IMR-90 (cell line): ENCODE results near the gene CEBPG. TPM values are rescaled to one million over a fixed set of nuclear protein-coding genes. Genes with fewer than 3 reads are reported as not detected.

Source experiments
- ATAC-seq: fragments of 200-7000 bp; cut with Tn5 transposase; 2 replicates; pipeline ENCODE4 v1.9.1; 2020; ENCODE audit warnings: low read depth, mild to moderate bottlenecking, moderate library complexity
- BruUV-seq: library from RNA; stranded (reverse); fragments of 400-500 nt; replicated peaks from 2 replicates; lab custom pipeline; 2021; lab: Mats Ljungman, UMichigan
- CTCF ChIA-PET: fragments of 300-600 bp; formaldehyde crosslinking; extraction: SDS; loops from one replicate; lab custom pipeline; 2021; ENCODE audit warnings: antibody characterized with exemption; lab: Yijun Ruan, JAX
- POLR2A ChIA-PET: fragments of 300-600 bp; sonication (Branson Sonifier 250); formaldehyde crosslinking; loops from one replicate; lab custom pipeline; 2022; ENCODE audit warnings: antibody characterized with exemption; ENCODE audit not compliant: unreplicated experiment; lab: Charles Lee
- DNase-seq: peaks from one replicate; pipeline ENCODE4 v3.0.0; 2013
- H2AFZ ChIP-seq: replicated peaks from 2 replicates; pipeline ENCODE3; 2013; ENCODE audit warnings: low read length, mild to moderate bottlenecking; ENCODE audit not compliant: poor library complexity
- H2AK5ac ChIP-seq: 2 replicates; pipeline ENCODE4 v1.6.1; 2013; ENCODE audit warnings: low read depth, low read length, inconsistent platforms
- H2AK9ac ChIP-seq: replicated peaks from 2 replicates; pipeline ENCODE3; 2013; ENCODE audit warnings: mild to moderate bottlenecking, low read depth, low read length, moderate library complexity; ENCODE audit not compliant: poor library complexity
- H2BK120ac ChIP-seq: 2 replicates; pipeline ENCODE4 v1.6.1; 2013; ENCODE audit warnings: low read depth, low read length, inconsistent platforms
- H2BK15ac ChIP-seq: 3 replicates; pipeline ENCODE4 v1.6.1; 2013; ENCODE audit warnings: low read depth, low read length, inconsistent platforms
- H2BK20ac ChIP-seq: 2 replicates; pipeline ENCODE4 v1.6.1; 2013; ENCODE audit warnings: low read depth, mild to moderate bottlenecking, inconsistent platforms, low read length, moderate library complexity
- H2BK5ac ChIP-seq: 2 replicates; pipeline ENCODE4 v1.6.1; 2013; ENCODE audit warnings: mild to moderate bottlenecking, low read depth, low read length, inconsistent platforms; ENCODE audit not compliant: poor library complexity, severe bottlenecking
- H3K14ac ChIP-seq: replicated peaks from 2 replicates; pipeline ENCODE4 v1.6.1; 2013; ENCODE audit warnings: low read depth, low read length, inconsistent platforms
- H3K18ac ChIP-seq: 2 replicates; pipeline ENCODE4 v1.6.1; 2013; ENCODE audit warnings: low read depth, low read length, control low read depth
- H3K23ac ChIP-seq: 2 replicates; pipeline ENCODE4 v1.6.1; 2013; ENCODE audit warnings: low read depth, low read length, inconsistent platforms
- H3K27ac ChIP-seq: 2 replicates; pipeline ENCODE4 v1.5.1; 2013; ENCODE audit warnings: mild to moderate bottlenecking, control low read depth, low read length; ENCODE audit not compliant: insufficient read depth
- H3K27me3 ChIP-seq: 2 replicates; pipeline ENCODE4 v1.6.1; 2013; ENCODE audit warnings: low read length; ENCODE audit not compliant: control insufficient read depth, insufficient read depth
- H3K36me3 ChIP-seq: 2 replicates; pipeline ENCODE4 v1.6.1; 2013; ENCODE audit warnings: low read length, mixed read lengths; ENCODE audit not compliant: control insufficient read depth, insufficient read depth
- H3K4ac ChIP-seq: 2 replicates; pipeline ENCODE4 v1.6.1; 2013; ENCODE audit warnings: low read depth, low read length, inconsistent platforms
- H3K4me1 ChIP-seq: 2 replicates; pipeline ENCODE4 v1.6.1; 2013; ENCODE audit warnings: low read length, mixed read lengths; ENCODE audit not compliant: control insufficient read depth, insufficient read depth
- H3K4me2 ChIP-seq: 2 replicates; pipeline ENCODE4 v1.6.1; 2013; ENCODE audit warnings: low read depth, mild to moderate bottlenecking, control low read depth, low read length, moderate library complexity
- H3K4me3 ChIP-seq: 2 replicates; pipeline ENCODE4 v1.5.1; 2013; ENCODE audit warnings: low read depth, mild to moderate bottlenecking, control low read depth, low read length, moderate library complexity; ENCODE audit not compliant: insufficient read depth
- H3K56ac ChIP-seq: 2 replicates; pipeline ENCODE4 v1.6.1; 2013; ENCODE audit warnings: low read length, inconsistent platforms; ENCODE audit not compliant: insufficient read depth; ENCODE audit errors: extremely low read depth
- H3K79me1 ChIP-seq, 2 experiments: 2 replicates each; pipeline ENCODE4 v1.6.1; 2013; ENCODE audit warnings: low read length in 2 of 2, inconsistent platforms in 1 of 2, low read depth in 1 of 2
- H3K9ac ChIP-seq: 2 replicates; pipeline ENCODE4 v1.6.1; 2013; ENCODE audit warnings: low read depth, low read length, control low read depth
- H3K9me1 ChIP-seq: 2 replicates; pipeline ENCODE4 v1.6.1; 2013; ENCODE audit warnings: low read length, inconsistent platforms; ENCODE audit not compliant: insufficient read depth
- H3K9me3 ChIP-seq: 2 replicates; pipeline ENCODE4 v1.6.1; 2013; ENCODE audit warnings: low read length; ENCODE audit not compliant: control insufficient read depth, insufficient read depth
- H4K20me1 ChIP-seq: 2 replicates; pipeline ENCODE4 v1.6.1; 2013; ENCODE audit warnings: low read length, inconsistent platforms; ENCODE audit not compliant: insufficient read depth
- H4K5ac ChIP-seq: 2 replicates; pipeline ENCODE4 v1.6.1; 2013; ENCODE audit warnings: mild to moderate bottlenecking, low read depth, low read length, control low read depth
- H4K8ac ChIP-seq, 2 experiments: 2 replicates each; pipeline ENCODE4 v1.6.1; 2013; ENCODE audit warnings: low read depth in 2 of 2, low read length in 2 of 2, control low read depth in 1 of 2, inconsistent platforms in 1 of 2
- H4K91ac ChIP-seq: 2 replicates; pipeline ENCODE4 v1.6.1; 2013; ENCODE audit warnings: low read depth, low read length, inconsistent platforms; ENCODE audit not compliant: insufficient read depth
- BHLHE40 ChIP-seq: fragments of 150-350 bp; IDR thresholded peaks from 2 replicates; pipeline ENCODE4 v1.6.1; 2016; ENCODE audit warnings: mild to moderate bottlenecking, low read depth, low read length
- CHD1 ChIP-seq: IDR thresholded peaks from 2 replicates; pipeline ENCODE4 v1.6.1; 2012; ENCODE audit warnings: low read depth, low read length, improper control_type of control experiment
- RCOR1 ChIP-seq: IDR thresholded peaks from 2 replicates; pipeline ENCODE4 v1.6.1; 2012; ENCODE audit warnings: mild to moderate bottlenecking, low read length, improper control_type of control experiment; ENCODE audit not compliant: insufficient replicate concordance
- WGBS, 2 experiments: methylation state at CpG; one replicate each; pipeline versions ENCODE4 v1.1.5 to v1.1.7; 2013; ENCODE audit warnings: missing lambda C conversion rate in 2 of 2; ENCODE audit not compliant: insufficient read length in 1 of 2; ENCODE audit errors: extremely low coverage in 2 of 2; 5-methylcytosine and 5-hydroxymethylcytosine counted together
- dilution Hi-C: fragments of 300-500 bp; cut with HindIII; formaldehyde crosslinking; loops from one replicate; pipeline ENCODE4 v1.14.3; 2018; ENCODE audit warnings: low sequenced_read_pairs; ENCODE audit not compliant: unreplicated experiment
- in situ Hi-C: fragments of 300-500 bp; cut with MboI; formaldehyde crosslinking; loops from 3 replicates; pipeline ENCODE4 v1.14.3; 2019; ENCODE audit warnings: low sequenced_read_pairs, inconsistent platforms, mixed read lengths
- intact Hi-C: fragments of 100-400 bp; cut with micrococcal nuclease; formaldehyde crosslinking; loops from 2 replicates; pipeline ENCODE4 v1.10.0; 2022
- polyA plus RNA-seq, 3 experiments: library from polyadenylated mRNA; depleted of rRNA; stranded (reverse); fragments of >200 nt; gene quantifications; 2 replicates each; pipeline ENCODE4 v1.2.3, GENCODE V29; 2012; ENCODE audit warnings: low replicate concordance in 1 of 3
- total RNA-seq: library from RNA; depleted of rRNA; stranded (reverse); fragments of >200 nt; gene quantifications from 2 replicates; pipeline ENCODE4 v1.2.3, GENCODE V29; 2012
- TF ChIP-seq, protein P1 (sequence below): fragments of 150-350 bp; IDR thresholded peaks from 2 replicates; pipeline ENCODE4 v1.6.1; 2016; ENCODE audit warnings: low read depth, mild to moderate bottlenecking, low read length, moderate library complexity, borderline replicate concordance
- TF ChIP-seq, protein P2 (sequence below): fragments of 150-350 bp; IDR thresholded peaks from 2 replicates; pipeline ENCODE4 v1.6.1; 2017; ENCODE audit warnings: mild to moderate bottlenecking, antibody characterized with exemption, low read length, low read depth

The CEBPG gene
- total and polyA plus RNA-seq, 2 of the 4 experiments (the other 2 are of a cell fraction): 9.2 to 14.3 TPM

DNA sequence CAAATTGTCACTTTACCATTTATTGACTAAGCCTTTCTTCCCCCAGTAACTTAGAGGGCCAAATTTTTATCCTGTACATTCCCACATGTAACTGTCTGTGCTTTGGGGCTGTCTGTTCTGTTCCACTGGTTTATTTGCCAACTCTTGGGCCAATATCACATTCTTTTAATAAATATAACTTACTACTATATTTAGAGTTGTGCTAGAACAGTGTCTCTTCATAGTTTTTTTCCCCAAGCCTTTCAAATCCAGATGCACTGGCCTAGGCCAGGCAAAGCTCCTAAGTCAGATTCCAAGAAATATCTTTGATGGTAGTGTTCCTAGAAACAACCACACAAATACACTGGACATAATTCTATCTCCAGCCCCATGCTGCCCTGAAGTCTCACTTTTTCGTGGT lies 16.0 kb upstream of the CEBPG start:
- Histone ChIP-seq H4K5ac (no peak overlapping the region), H3K56ac (no peak overlapping the region), H2BK15ac (no peak overlapping the region), H2AFZ (no peak overlapping the region), H3K79me1 (no peaks in the 10 kb centered on the region), H3K4me2 (no peak overlapping the region), H4K8ac (no peak overlapping the region), H2AK5ac (no peak overlapping the region), H2BK5ac (no peak overlapping the region), H4K91ac (no peak overlapping the region), H3K4ac (no peak overlapping the region), H2AK9ac (no peak overlapping the region), H3K27me3 (peaks cover 14% of the 10 kb centered on the region), H3K36me3 (no peaks in the 10 kb centered on the region), H3K4me1 (no peaks in the 10 kb centered on the region), H3K4me3 (no peak overlapping the region), H3K9ac (no peak overlapping the region), H2BK120ac (no peak overlapping the region), H3K9me3 (no peaks in the 10 kb centered on the region), H3K27ac (no peak overlapping the region), H3K9me1 (no peaks in the 10 kb centered on the region), H3K14ac (no peak overlapping the region), H2BK20ac (no peak overlapping the region), H4K20me1 (no peaks in the 10 kb centered on the region), H3K23ac (no peak overlapping the region), H3K18ac (no peak overlapping the region)
- CTCF ChIA-PET: no interaction called here
- dilution Hi-C loops: no loop called here
- no peak for DNase-seq
- in situ Hi-C loops: no loop called here
- ATAC-seq: no peak
- intact Hi-C loops: no loop called here
- POLR2A ChIA-PET: interaction anchor here (0.6 kb wide), 1 partner anchor 30 kb away, joined by 7 read pairs; no protein-coding TSS in a partner anchor
- TF ChIP-seq, protein P1, sequence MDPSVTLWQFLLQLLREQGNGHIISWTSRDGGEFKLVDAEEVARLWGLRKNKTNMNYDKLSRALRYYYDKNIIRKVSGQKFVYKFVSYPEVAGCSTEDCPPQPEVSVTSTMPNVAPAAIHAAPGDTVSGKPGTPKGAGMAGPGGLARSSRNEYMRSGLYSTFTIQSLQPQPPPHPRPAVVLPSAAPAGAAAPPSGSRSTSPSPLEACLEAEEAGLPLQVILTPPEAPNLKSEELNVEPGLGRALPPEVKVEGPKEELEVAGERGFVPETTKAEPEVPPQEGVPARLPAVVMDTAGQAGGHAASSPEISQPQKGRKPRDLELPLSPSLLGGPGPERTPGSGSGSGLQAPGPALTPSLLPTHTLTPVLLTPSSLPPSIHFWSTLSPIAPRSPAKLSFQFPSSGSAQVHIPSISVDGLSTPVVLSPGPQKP: no peak
- no peak for TF ChIP-seq RCOR1
- TF ChIP-seq, protein P2, sequence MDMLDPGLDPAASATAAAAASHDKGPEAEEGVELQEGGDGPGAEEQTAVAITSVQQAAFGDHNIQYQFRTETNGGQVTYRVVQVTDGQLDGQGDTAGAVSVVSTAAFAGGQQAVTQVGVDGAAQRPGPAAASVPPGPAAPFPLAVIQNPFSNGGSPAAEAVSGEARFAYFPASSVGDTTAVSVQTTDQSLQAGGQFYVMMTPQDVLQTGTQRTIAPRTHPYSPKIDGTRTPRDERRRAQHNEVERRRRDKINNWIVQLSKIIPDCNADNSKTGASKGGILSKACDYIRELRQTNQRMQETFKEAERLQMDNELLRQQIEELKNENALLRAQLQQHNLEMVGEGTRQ: no peak
- no peak for TF ChIP-seq BHLHE40
- no peak for TF ChIP-seq CHD1
- no CpG with 5 or more reads among the region's 1 CpG for WGBS, 2 experiments
- no TSS peak for BruUV-seq
